Activated CD4-positive, alpha-beta T cell treated with anti-CD3 and anti-CD28 coated beads, Interleukin-2, amount 50 U/mL, for 24 hours (primary cell): ENCODE results near the gene ADM2.
"Not testable (repeated sequence)": the region's sequence is repeated elsewhere in the genome, so short reads cannot be mapped to it uniquely, and the experiment has no call there.

Experiments used
- DNase-seq, 2 donors: peaks; one replicate each; pipeline ENCODE4 v3.0.0-alpha.2; 2020; ENCODE audit warnings: low read depth in 1 of 2, low spot score in 1 of 2

ADM2 gene

DNA sequence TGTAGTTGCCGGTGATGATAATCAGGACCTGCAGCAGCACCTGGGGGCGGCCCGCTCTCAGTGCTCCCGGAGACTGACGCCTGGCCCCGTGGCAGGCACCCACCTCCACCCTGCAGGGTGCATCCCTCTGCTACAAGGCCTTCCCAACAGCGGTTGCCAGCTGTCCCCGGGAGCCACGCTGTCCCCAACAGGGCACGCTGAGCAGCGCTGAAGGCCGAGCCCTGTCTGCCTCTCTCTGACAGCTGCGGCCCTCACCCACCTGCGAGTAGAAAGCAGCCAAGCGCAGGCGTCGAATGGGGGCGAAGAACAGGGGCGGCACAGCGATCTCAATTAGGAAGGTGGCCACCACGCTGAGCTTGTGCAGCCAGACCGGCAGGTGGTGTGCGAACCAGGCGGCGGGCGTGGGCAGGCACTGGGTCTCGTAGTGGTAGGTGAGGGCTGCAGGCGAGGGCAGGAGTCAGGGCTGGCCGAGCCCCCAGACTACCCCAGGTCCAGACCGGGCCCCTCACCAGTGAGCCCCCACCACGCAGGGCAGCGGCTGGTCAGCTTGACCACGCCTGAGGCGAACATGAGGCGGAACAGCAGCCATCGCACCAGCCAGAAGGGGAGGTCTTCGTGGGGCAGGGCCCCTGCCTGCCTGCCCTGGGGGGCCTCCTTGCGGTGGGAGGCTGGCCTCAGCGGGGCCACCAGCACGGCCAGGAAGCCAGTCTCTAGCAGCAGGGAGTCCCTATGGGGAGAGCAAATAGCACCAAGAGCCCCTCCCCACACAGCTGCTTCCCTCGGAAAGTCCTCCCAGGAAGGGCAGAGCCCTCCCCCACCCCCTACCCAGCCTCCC, 24.6 kb downstream of the ADM2 start:
- DNase-seq, result no peak

DNA sequence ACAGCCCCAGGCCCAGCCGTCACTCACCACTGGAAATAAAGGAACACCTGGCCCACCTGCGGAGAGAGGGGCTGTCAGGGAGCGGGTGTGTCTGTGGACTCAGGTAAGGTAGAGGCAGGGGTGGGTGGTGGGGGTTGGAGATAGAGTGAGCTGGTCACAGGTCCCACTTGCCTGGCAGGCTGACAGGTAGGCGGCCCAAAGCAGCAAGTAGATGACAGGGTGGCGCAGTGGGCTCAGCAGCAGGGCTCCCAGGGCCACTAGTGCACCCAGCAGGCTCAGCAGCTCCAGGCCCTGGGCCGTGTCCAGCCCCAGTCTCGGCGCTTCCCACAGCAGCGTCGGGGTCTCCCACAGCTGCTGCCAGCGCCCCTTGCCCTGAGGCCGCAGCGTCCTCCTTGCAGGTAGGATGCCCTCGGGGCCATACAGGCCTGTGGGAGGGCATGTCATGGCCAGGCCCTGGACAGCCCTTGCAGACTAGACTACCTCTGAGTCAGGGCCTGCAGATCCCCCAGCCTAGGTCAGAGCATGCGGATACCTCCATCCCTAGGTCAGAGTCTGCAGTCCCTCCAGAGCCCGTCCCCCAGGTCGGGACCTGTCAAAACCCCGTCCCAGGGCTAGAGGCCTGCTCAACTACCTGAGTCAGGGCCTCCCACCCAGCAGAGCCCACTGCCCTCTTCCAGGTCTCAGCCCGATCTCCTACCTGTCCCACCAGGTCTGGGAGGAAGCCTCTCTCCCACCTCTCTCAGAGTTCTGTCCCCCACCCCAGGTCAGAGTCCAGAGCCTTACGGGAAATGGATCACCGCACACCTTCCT, 25.5 kb downstream of the ADM2 start:
- no peak for DNase-seq

DNA sequence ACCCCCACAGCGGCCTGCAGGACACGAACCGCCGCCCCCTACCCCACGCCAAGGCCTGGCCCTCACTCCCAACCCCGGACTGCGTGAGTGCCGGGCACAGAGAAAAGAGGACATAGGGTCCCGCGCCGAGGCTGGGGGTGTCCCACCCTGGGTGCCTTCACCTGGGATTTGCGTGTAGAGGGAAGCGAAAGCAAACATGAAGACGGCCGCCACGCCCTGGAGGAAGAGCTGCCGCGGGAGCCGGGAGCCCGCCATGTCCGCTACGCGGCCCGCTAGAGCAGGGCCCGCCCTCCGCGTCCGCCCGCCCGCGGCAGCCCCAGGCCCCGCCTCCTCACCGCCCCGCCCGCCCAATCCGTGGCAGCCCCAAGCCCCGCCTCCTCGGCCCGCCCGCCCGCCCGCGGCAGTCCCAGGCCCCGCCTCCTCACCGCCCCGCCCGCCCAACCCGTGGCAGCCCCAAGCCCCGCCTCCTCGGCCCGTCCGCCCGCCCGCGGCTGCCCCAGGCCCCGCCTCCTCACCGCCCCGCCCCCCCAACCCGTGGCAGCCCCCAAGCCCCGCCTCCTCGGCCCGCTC, 26.2 kb downstream of the ADM2 start, which contains the start of gene LMF2:
TSS of gene LMF2 (minus strand) at position 282 of the 570 bp plus-strand sequence. CDS start at position 255, 27 bp downstream.
- DNase-seq, result peak; percentile 87 to 91

DNA sequence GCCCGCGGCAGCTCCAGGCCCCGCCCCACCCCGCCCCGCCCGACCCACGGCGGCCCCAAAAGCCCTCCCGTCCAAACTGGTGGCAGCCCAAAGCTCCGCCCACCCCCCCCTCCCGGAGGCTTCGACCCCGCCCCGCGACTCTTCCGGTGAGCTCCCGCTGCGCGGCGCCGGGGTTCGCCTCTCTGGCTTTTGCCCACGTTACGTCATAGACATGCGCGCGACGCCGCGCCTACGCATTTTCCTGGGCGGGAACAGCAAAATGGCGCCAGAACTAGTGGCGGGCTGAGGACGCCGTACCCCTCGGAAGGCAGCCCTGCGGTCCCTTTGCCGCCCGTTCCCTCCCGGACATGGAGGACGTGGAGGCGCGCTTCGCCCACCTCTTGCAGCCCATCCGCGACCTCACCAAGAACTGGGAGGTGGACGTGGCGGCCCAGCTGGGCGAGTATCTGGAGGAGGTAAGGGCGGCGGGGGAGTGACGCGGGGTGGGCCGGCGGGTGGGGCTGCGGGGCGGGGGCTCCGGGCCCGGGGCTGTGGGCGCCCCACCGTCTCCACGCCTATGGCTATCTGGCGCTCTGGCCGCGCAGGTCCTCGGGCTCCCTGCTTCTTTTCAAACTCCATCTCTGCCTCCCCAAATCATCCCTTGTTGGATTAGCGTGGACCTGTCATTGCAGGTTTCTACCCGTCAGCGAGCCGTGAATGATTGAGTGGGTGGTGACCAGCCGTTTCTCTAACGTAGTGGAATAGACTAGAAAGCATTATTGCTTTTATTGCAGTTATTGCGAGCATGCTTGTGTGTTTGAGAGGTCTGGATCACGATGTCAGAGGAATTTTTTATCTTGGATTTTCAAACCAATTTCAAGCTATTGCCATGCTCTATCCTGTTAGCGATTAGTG, 26.9 kb downstream of the ADM2 start, which contains the start of gene NCAPH2:
TSS of gene NCAPH2 (plus strand) at position 234 of the 894 bp plus-strand sequence. CDS start at position 348, 114 bp downstream.
- peak; percentile 96 to 98 for DNase-seq

DNA sequence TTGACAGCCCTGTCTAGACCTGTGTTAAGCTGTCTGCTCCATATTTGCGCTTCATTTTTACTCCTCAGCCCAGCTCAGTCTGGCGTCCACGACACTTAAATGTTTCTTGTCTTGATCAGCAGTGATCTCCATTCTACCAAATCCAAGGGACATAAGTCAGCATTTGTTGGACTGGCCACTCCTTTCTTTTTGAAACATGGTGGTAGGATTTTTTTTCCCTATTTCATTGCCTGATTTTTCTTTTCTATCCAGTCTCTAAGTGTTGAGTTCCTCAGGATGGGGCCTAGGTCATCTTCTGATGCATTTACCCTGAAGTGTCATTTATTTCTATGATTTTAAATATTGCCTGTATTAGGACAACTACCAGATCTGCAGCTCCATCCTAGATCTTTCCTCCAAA, 27.6 kb downstream of the ADM2 start:
- DNase-seq, result no peak

DNA sequence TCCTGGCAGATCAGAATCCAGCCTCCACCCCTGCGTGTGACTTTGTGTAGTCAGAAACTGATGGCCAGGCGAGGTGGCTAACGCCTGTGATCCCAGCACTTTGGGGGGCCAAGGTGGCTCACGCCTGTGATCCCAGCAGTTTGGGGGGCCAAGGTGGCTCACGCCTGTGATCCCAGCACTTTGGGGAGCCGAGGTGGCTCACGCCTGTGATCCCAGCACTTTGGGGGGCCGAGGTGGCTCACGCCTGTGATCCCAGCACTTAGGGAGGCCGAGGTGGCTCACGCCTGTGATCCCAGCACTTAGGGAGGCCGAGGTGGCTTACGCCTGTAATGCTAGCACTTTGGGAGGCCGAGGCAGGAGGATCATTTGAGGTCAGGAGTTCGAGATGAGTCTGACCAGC, 31.8 kb downstream of the ADM2 start:
- no peak for DNase-seq

DNA sequence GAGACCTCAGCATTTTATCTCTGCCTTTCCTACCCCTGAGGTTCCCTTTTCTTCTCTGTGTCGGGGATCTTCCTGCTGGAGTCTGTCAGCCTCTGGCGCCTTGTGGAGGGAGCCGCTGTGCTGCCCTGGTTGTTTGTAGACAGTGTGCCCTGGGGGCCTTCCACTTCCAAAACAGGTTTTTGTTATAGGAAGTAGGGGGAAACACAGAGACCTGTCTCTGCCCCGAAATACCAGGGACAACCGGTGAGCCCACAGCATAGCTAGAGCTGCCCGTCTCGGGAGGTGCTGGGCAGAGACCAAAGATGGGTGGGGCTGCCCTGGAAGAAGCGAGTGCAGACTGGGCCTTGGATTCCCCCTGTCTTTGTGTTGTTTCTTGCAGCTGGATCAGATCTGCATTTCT, 34.7 kb downstream of the ADM2 start:
- no peak for DNase-seq

DNA sequence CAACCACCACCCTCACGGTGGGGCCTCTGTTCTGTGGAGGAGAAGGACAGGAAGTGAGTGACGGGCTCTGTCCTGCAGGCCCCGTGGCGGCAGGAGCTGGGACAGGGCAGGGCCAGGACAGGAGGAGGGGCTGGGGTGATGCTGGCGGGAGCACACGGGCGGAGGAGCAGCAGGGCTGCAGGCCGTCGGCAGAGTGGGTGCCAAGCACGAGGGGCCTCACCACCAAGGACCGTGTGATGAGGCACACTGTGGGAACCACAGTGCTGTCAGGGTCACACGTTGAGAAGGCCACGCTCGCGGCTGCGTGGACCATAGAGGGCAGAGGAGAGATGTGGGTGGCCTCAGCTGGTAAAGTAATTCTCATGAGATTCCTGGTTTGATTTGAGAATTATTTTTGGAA, 35.5 kb downstream of the ADM2 start:
- DNase-seq, result no peak

DNA sequence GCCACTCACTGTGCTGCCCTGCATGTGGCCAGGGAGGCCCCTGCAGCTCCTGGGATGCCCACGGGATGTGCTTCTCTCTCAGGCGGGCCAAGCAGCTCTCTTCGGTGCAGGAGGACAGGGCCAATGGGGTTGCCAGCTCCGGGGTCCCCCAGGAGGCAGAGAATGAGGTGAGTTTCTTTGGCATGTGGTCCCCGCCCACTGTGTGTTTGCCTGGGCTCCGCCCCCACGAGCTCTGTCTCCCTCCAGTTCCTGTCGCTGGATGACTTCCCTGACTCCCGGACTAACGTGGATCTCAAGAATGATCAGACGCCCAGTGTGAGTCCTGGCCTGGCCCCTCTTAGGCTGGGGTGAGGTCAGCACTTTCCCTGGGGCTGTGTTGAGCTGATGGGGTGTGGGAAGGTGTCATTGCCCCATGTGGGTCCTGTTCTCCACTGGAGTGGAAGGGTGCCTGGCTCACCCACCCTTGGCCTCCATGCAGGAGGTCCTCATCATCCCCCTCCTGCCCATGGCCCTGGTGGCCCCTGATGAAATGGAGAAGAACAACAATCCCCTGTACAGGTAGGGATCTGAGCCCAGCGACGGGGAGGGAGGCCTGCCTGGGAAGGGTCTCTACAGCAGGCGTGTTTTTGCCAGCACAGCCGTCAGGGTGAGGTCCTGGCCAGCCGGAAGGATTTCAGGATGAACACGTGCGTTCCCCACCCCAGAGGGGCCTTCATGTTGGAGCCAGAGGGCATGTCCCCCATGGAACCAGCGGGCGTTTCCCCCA, 36.3 kb downstream of the ADM2 start:
- no peak for DNase-seq

DNA sequence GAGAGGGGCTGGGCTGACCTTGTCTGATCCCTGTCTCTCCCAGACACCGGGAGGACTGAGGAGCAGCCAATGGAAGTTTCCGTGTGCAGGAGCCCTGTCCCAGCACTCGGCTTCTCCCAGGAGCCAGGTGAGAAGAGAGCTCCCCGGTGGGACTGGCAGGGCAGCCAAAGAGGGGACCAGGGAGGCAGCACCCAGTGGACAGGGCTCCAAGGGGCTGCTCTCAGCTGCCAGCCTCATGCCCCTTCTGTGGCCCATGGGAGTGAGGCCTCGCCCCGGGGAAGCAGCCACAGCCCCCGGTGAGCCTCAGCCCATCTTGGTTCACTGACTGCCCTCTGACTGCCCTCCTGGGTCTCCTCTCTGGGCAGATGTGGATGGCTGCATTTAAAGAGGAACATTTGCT, 37.3 kb downstream of the ADM2 start:
- DNase-seq, result no peak

DNA sequence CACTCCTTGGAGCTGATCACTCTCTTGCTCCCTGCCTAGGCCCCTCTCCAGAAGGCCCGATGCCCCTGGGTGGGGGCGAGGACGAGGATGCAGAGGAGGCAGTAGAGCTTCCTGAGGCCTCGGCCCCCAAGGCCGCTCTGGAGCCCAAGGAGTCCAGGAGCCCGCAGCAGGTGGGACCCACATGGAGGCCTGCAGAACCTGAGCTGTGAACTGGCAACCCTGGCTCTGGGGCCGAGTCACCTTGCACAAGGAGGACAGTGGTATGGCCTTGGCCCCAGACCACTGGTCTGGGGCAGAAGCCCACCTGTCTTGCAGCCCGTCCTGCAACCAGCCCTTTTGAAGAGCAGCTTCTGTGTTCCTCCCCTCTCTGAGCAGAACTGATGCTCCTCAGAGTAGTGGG, 37.8 kb downstream of the ADM2 start:
- no peak for DNase-seq

DNA sequence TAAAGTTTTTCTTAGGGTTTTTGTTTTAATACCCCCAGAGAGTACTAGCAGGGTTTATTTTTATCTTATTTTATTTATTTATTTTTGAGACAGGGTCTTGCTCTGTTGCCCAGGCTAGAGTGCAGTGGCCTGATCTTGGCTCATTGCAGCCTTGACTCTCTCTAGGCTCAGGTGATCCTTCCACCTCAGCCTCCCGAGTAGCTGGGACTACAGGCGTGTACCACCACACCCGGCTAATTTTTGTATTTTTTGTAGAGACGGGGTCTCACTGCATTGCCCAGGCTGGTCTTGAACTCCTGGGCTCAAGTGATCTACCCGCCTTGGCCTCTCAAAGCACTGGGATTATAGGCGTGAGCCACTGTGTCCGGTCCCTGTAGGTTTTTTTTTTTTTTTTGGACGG, 38.8 kb downstream of the ADM2 start:
- not testable (repeated sequence) for DNase-seq

DNA sequence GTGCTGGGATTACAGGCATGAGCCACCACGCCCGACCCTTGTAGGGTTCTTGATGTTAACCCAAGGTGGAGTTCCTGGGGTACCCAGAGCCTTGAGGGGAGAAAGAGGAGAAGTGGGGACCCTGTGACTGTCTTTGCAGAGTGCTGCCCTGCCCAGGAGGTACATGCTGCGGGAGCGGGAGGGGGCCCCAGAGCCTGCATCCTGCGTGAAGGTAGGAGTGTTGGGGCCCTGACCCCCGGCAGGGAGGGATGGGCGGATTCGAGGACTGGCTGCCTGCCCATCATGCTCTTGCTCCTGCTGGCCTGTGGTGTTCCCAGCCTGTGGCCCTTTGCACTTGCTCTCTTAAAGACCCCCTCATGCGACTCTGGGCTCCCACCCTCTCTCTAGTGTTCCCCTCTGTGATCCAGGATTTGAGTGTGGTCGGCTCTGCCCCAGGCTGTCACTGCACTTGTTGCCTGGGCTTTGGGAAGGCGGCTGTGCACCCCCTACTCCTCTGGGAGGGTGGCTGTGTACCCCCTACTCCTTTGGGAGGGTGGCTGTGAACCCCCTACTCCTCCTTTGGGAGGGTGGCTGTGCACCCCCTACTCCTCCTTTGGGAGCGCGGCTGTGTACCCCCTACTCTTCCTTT, 39.6 kb downstream of the ADM2 start:
- DNase-seq, result no peak

DNA sequence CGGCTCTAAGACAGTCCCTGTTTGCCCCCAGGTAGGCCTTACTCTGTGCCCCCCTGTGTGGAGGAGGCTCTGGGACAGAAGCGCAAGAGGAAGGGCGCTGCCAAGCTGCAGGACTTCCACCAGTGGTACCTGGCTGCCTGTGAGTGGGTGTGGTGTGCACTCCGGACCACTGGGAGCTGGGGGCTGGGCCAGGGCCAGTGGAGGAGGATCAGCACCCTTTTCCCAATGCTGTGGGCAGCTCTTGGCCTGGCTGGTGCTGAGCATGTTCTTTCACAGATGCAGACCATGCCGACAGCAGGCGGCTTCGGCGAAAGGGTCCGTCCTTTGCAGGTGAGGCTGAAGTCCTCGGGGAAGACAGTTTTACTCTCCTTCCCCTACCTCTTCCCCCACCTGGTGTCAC, 40.4 kb downstream of the ADM2 start:
- DNase-seq, result no peak

DNA sequence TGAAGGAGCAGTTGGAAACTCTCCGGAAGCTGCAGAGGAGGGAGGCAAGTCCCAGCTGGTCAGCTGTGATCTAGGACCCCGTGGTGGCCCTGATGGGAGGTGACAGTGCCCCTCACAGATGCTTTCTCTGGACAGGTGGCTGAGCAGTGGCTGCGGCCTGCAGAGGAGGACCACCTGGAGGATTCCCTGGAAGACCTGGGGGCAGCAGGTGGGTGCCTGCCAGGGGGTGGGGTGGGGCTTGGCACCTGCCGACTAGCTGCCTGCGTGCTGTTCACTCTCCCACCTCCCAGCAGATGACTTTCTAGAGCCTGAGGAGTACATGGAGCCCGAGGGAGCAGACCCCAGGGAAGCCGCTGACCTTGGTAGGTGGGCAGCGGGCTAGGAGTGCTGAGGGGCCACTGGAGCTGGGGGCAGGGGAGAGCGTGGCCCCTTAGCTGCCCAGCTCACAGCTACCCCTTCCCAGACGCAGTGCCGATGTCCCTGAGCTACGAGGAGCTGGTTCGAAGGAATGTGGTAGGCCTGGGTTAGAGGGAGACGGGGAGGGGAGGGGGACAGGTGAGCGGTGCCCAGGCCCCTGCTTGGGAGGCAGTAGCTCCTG, 41.0 kb downstream of the ADM2 start:
- DNase-seq, result no peak

DNA sequence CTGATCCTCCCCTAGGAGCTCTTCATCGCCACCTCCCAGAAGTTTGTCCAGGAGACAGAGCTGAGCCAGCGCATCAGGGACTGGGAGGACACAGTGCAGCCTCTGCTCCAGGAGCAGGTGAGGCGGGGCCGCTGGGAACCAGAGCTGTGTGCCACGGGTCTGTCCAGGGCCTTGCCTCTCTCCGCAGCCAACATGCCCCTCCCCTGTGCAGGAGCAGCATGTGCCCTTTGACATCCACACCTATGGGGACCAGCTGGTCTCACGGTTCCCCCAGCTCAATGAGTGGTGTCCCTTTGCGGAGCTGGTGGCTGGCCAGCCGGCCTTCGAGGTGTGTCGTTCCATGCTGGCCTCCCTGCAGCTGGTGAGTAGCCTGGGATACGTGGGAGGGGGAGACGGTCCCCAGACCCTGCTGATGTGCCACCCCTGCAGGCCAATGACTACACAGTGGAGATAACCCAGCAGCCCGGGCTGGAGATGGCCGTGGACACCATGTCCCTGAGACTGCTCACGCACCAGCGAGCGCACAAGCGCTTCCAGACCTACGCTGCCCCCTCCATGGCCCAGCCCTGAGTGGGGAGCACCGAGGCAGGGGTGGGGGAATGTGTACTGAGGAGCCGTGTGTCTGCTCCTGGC, 41.6 kb downstream of the ADM2 start:
- no peak for DNase-seq

DNA sequence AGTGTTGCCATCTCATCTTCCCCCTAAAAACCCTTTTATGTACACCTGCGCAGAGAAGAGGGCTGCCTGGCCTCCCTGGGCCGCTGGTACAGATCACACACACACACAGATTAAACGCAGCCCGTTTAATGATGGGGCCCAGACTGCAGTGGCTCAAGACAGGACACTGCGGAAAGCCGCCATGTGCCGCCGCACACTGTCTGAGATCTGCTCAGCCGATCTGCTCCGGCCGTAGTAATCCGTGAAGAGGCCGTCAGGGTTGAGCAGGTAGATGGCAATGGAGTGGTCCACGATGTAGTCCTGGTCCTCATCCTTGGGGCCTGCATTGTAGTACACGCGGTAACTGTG, 42.1 kb downstream of the ADM2 start:
- DNase-seq, result no peak

DNA sequence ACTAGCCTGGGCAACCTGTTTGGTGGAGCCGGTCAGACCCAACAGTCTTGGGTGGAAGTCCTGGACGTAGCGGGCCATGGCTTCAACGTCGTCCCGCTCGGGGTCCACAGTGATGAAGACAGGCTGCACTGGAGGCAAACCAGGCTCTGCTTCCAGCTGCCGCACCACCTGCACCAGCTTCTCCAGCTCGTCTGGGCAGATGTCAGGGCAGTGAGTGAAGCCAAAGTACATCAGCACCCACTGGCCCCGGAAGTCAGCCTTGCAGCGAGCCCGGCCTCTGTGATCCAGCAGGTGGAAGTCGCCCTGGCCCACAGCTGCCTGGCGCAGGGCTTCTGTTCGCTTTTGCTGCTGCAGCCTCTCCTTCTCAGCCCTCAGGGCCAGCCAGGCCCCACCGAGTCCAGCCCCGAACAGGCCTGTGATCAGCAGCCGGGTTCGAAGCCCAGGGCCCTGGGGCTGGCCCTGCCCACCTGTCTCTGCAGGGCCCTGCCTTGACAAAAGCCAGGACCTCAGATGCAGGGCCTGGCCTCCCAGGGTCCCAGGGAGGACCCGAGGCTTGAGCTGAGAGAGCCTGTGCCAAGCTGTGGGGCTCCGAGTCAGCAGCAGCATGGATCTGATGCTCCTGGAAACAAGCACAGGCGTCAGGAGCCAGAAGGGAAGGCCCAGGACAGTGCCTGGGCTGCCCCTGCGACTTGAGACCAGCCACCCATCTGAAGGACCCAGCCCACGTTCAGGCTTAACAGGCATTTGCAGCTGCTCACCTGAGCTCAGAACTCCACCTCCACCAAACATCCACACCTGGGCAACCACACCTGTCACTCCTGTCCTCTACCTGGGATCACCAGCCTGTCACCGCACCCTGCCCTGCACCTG, 42.7 kb downstream of the ADM2 start:
- DNase-seq, result no peak
